Endodermal cell (in vitro differentiated cells): ENCODE measurements around the gene TCF4. TPM values are rescaled to one million over a fixed set of nuclear protein-coding genes. Genes with fewer than 3 reads are reported as not detected.

ENCODE experiments used
- DNase-seq: peaks from one replicate; pipeline ENCODE4 v3.0.0-alpha.2; 2017
- H3K27ac ChIP-seq: 2 replicates; pipeline ENCODE4 v1.5.1; 2013; ENCODE audit warnings: mild to moderate bottlenecking, low read depth, low read length, moderate library complexity
- H3K27me3 ChIP-seq: 2 replicates; pipeline ENCODE4 v1.6.1; 2013; ENCODE audit warnings: mild to moderate bottlenecking, low read length, moderate library complexity; ENCODE audit not compliant: insufficient read depth, control insufficient read depth, poor library complexity, severe bottlenecking
- H3K36me3 ChIP-seq: 2 replicates; pipeline ENCODE4 v1.7.0; 2013; ENCODE audit warnings: mild to moderate bottlenecking, low read length, moderate library complexity; ENCODE audit not compliant: control insufficient read depth, insufficient read depth
- H3K4me1 ChIP-seq: one replicate; pipeline ENCODE4 v1.7.0; 2013; ENCODE audit warnings: low read length; ENCODE audit not compliant: control insufficient read depth, insufficient read depth
- H3K4me3 ChIP-seq: 2 replicates; pipeline ENCODE4 v1.5.1; 2013; ENCODE audit warnings: mild to moderate bottlenecking, low read length, moderate library complexity
- H3K9ac ChIP-seq: 2 replicates; pipeline ENCODE4 v1.6.1; 2013; ENCODE audit warnings: mild to moderate bottlenecking, low read length, moderate library complexity; ENCODE audit not compliant: poor library complexity, severe bottlenecking; ENCODE audit errors: extremely low read depth
- H3K9me3 ChIP-seq: 2 replicates; pipeline ENCODE4 v1.6.1; 2013; ENCODE audit warnings: mild to moderate bottlenecking, low read length, moderate library complexity; ENCODE audit not compliant: control insufficient read depth
- H3K27ac Mint-ChIP-seq: 2 replicates; pipeline ENCODE4 v1.8.0; 2020; ENCODE audit warnings: mixed read lengths
- H3K27me3 Mint-ChIP-seq: 2 replicates; pipeline ENCODE4 v1.8.0; 2021; ENCODE audit warnings: mild to moderate bottlenecking, mixed read lengths; ENCODE audit not compliant: insufficient read depth
- H3K36me3 Mint-ChIP-seq: 2 replicates; pipeline ENCODE4 v1.8.0; 2020; ENCODE audit warnings: low read depth, mixed read lengths
- H3K4me1 Mint-ChIP-seq: 2 replicates; pipeline ENCODE4 v1.8.0; 2020; ENCODE audit warnings: mixed read lengths
- H3K4me3 Mint-ChIP-seq: 2 replicates; pipeline ENCODE4 v1.8.0; 2020; ENCODE audit warnings: mild to moderate bottlenecking, moderate library complexity, mixed read lengths
- H3K9me3 Mint-ChIP-seq: 2 replicates; pipeline ENCODE4 v1.8.0; 2020; ENCODE audit warnings: mild to moderate bottlenecking, mixed read lengths
- CTCF ChIP-seq: fragments of 200-600 bp; sonication (generic); conservative IDR thresholded peaks from 2 replicates; pipeline ENCODE4 v1.5.0; 2021; ENCODE audit warnings: antibody characterized with exemption, mild to moderate bottlenecking
- WGBS, 2 experiments: methylation state at CpG; one replicate each; pipeline versions ENCODE4 v1.1.5 to v1.1.7; 2013; ENCODE audit warnings: missing lambda C conversion rate in 2 of 2, mixed read lengths in 1 of 2; ENCODE audit not compliant: insufficient coverage in 1 of 2, insufficient read length in 1 of 2; 5-methylcytosine and 5-hydroxymethylcytosine counted together
- total RNA-seq, 2 donors: library from RNA; stranded (reverse); fragmentation: NEBNext Ultra II Directional in 1 of 2; extraction: Animal tissue kit (Norgen Biotek cat#: 25700) in 1 of 2; gene quantifications; 2 replicates in 1 of 2; 3 replicates in 1 of 2; pipeline ENCODE4 v1.2.1, GENCODE V29; 2021

Gene TCF4
- total RNA-seq, 2 donors from 2014 or later: 40.4 to 58.5 TPM

DNA sequence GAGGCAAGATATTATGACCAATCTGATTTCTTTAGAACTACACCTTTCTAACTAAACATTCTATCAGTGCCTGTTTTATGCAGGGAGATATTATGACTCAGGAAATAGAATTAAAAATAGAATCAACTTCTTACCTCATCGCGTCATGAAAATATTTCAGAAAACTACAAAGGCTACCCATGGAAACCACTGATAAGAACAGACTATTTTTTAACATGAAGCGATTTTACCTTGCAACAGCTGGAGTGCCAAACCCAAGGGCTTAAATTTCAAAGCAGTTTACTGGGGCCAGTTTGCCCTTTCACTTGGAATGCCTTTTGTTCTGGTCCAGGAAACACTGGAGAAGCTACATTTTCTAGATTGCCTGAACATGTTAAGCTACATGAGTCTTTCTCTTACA, 323.9 kb downstream of the TCF4 start:
- no peak overlapping the region for H3K4me3 ChIP-seq
- no peaks in the 10 kb centered on the region for H3K9me3 ChIP-seq
- Mint-ChIP-seq H3K27me3 (no peaks in the 10 kb centered on the region), H3K27ac (peak overlapping the region; percentile 77), H3K4me1 (peaks cover 22% of the 10 kb centered on the region), H3K9me3 (no peaks in the 10 kb centered on the region), H3K36me3 (peaks cover 16% of the 10 kb centered on the region), H3K4me3 (no peak overlapping the region)
- H3K27me3 ChIP-seq: no peaks in the 10 kb centered on the region
- TF ChIP-seq CTCF: no peak
- no peaks in the 10 kb centered on the region for H3K4me1 ChIP-seq
- peaks cover 7% of the 10 kb centered on the region for H3K36me3 ChIP-seq
- 67 to 80% methylated on average over 1 to 3 of the region's 3 CpGs for WGBS, 2 experiments
- DNase-seq: no peak
- H3K27ac ChIP-seq: peak overlapping the region; percentile 16
- no peak overlapping the region for H3K9ac ChIP-seq

DNA sequence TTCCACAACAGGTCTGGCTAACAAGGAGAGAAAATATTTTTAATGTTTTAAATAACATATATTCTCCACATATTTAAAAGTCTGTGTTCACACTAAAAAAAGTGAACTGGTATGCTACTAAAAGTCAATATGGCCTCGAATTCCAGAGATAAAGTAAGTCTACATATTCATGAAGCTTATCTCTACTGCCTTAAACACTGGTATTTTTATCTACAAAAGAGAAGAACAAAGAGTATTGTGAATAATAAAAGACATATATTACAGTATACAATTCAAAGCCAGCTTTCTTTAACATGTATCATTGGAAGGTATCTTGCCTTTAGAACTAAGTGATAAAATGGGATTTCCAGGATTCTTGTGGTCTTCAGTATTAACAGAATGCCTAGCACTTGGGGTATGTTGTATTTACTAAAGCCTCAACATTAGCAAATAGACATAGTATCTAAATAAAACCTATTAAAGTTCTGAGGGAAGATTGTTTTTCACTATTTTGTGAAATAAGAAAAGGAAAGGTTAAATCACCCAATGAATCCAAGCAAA, 325.9 kb downstream of the TCF4 start:
- H3K4me3 ChIP-seq: no peak overlapping the region
- H3K27me3 ChIP-seq: no peaks in the 10 kb centered on the region
- H3K36me3 ChIP-seq: no peaks in the 10 kb centered on the region
- H3K4me3 Mint-ChIP-seq: no peak overlapping the region
- H3K9me3 Mint-ChIP-seq: no peaks in the 10 kb centered on the region
- peaks cover 11% of the 10 kb centered on the region for H3K36me3 Mint-ChIP-seq
- peaks cover 22% of the 10 kb centered on the region for H3K4me1 Mint-ChIP-seq
- TF ChIP-seq CTCF: no peak
- H3K27me3 Mint-ChIP-seq: no peaks in the 10 kb centered on the region
- H3K27ac ChIP-seq: no peak overlapping the region
- WGBS, 2 experiments: 60% methylated on average over 1 of the region's 1 CpG; no CpG with 5 or more reads in 1 of the 2 experiments
- H3K9me3 ChIP-seq: no peaks in the 10 kb centered on the region
- H3K9ac ChIP-seq: no peak overlapping the region
- H3K4me1 ChIP-seq: no peaks in the 10 kb centered on the region
- DNase-seq: no peak
- no peak overlapping the region for H3K27ac Mint-ChIP-seq

DNA sequence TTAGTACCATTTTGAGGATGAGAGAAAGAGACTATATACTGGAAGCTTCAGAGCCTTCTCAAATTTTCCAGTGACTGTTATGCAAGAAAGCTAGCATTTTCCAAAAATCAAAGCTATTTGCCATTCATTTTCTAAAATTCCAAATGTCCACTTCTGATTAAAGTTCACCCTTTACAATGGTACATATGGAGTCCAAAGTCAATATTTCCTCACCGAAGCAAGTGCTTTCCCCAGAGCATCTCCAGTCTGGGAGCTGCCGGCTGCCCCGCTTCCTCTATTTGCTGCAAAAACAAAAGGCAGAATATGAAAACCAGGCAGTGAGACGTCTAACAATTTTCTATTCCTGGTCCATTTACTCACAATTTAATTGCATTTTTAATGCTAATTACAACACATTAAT, 326.7 kb downstream of the TCF4 start:
- no peaks in the 10 kb centered on the region for H3K9me3 ChIP-seq
- Mint-ChIP-seq H3K36me3 (peaks cover 5% of the 10 kb centered on the region), H3K9me3 (no peaks in the 10 kb centered on the region), H3K4me1 (peaks cover 22% of the 10 kb centered on the region), H3K27ac (no peak overlapping the region), H3K4me3 (no peak overlapping the region), H3K27me3 (no peaks in the 10 kb centered on the region)
- no peaks in the 10 kb centered on the region for H3K4me1 ChIP-seq
- no peak overlapping the region for H3K9ac ChIP-seq
- H3K36me3 ChIP-seq: no peaks in the 10 kb centered on the region
- TF ChIP-seq CTCF: no peak
- DNase-seq: no peak
- H3K27ac ChIP-seq: no peak overlapping the region
- H3K27me3 ChIP-seq: no peaks in the 10 kb centered on the region
- no peak overlapping the region for H3K4me3 ChIP-seq
- 95 to 100% methylated on average over 3 to 4 of the region's 4 CpGs for WGBS, 2 experiments
